K562 (cell line): Measurements from ENCODE around the gene PDE1C. TPM values are rescaled to one million over a fixed set of nuclear protein-coding genes. Genes with fewer than 3 reads are reported as not detected.

ENCODE experiments used
- CUX1 ChIP-seq: fragments of 200-800 bp; sonication (Bioruptor generic); IDR thresholded peaks from 2 replicates; pipeline ENCODE4 v1.6.1; 2016; ENCODE audit warnings: missing genetic modification characterization, missing compliant biosample characterization
- NFIX ChIP-seq: fragments of 250-450 bp; sonication (Bioruptor Pico); IDR thresholded peaks from 2 replicates; pipeline ENCODE4 v1.4.0; 2020; ENCODE audit warnings: low read depth, mild to moderate bottlenecking, moderate library complexity
- PHB2 ChIP-seq: fragments of 450-650 bp; IDR thresholded peaks from 2 replicates; pipeline ENCODE4 v1.6.1; 2017; ENCODE audit warnings: low read depth
- PHF8 ChIP-seq: fragments of 200-600 bp; sonication (generic); IDR thresholded peaks from 2 replicates; pipeline ENCODE4 v1.6.1; 2012; ENCODE audit warnings: mixed run types, mild to moderate bottlenecking, inconsistent platforms, low read length, moderate library complexity, borderline replicate concordance
- SRSF7 ChIP-seq: fragments of 200-400 bp; formaldehyde crosslinking; optimal IDR thresholded peaks from 2 replicates; pipeline ENCODE3; 2017; ENCODE audit warnings: mild to moderate bottlenecking, low read depth, low read length
- TAF1 ChIP-seq: IDR thresholded peaks from 2 replicates; pipeline ENCODE4 v1.6.1; 2011; ENCODE audit warnings: mild to moderate bottlenecking, low read length, moderate library complexity; ENCODE audit not compliant: insufficient read depth, control insufficient read depth, severe bottlenecking; ENCODE audit errors: extremely low read depth
- USF1 ChIP-seq: sonication (generic); formaldehyde crosslinking; IDR thresholded peaks from 2 replicates; pipeline ENCODE4 v1.9.0; 2022; ENCODE audit warnings: mild to moderate bottlenecking, missing genetic modification reagents
- polyA plus RNA-seq, 8 experiments: library from polyadenylated mRNA; depleted of rRNA in 4 of 8; stranded (reverse) in 5 of 8; unstranded in 3 of 8; fragments of >200 nt; fragmentation: Nextera tagmentation in 2 of 8; fragmentation: Illumina TruSeq in 1 of 8; extraction: Ambion mirVana in 2 of 8; extraction: Trizol in 1 of 8; gene quantifications; 2 replicates each; pipeline versions ENCODE4 v1.2.1 to v1.2.3, GENCODE V29; 2011 to 2014; ENCODE audit warnings: inconsistent platforms in 1 of 8, missing spikeins in 1 of 8
- total RNA-seq, 7 experiments: library from RNA; depleted of rRNA in 6 of 7; stranded (reverse); fragments of >200 nt in 6 of 7; fragmentation: Illumina TruSeq in 2 of 7; extraction: Trizol in 2 of 7; gene quantifications; 2 replicates each; pipeline versions ENCODE4 v1.2.1 to v1.2.3, GENCODE V29; 2011 to 2021; ENCODE audit warnings: low replicate concordance in 1 of 7

Gene PDE1C
- total and polyA plus RNA-seq, 9 of the 15 experiments (the other 6 are each of a cell fraction or from before 2014, with no cell fraction given), result under 0.01 to 0.01 TPM; not detected in 7

GRCh38 chr7:31910191-31910590 is 160.0 kb downstream of the PDE1C start (continued):
- TF ChIP-seq TAF1 (no peak), CUX1 (CRISPR knock-in tag) (no peak), NFIX (CRISPR knock-in tag) (no peak), USF1 (CRISPR knock-in tag) (no peak), PHF8 (no peak), SRSF7 (no peak), PHB2 (no peak)
